PC-9 (cell line): Measurements from ENCODE around the gene PMPCA. TPM values are rescaled to one million over a fixed set of nuclear protein-coding genes. Genes with fewer than 3 reads are reported as not detected.

Experiments
- BruUV-seq: library from RNA; stranded (reverse); fragments of 400-500 nt; replicated peaks from 2 replicates; lab custom pipeline; 2021; lab: Mats Ljungman, UMichigan
- CTCF ChIA-PET: fragments of 300-600 bp; sonication (Branson Sonifier 250); formaldehyde crosslinking; loops from one replicate; lab custom pipeline; 2022; ENCODE audit warnings: antibody characterized with exemption; lab: Charles Lee
- POLR2A ChIA-PET: fragments of 300-600 bp; sonication (Branson Sonifier 250); formaldehyde crosslinking; loops from one replicate; lab custom pipeline; 2022; ENCODE audit warnings: antibody characterized with exemption; ENCODE audit not compliant: unreplicated experiment; lab: Charles Lee
- DNase-seq, 2 experiments: peaks; one replicate each; pipeline versions ENCODE4 v3.0.0 to v3.0.0-alpha.2; 2015 to 2022; ENCODE audit warnings: mixed read lengths in 1 of 2
- H2AFZ ChIP-seq: fragments of 200-600 bp; sonication (generic); 2 replicates; pipeline ENCODE4 v1.8.1; 2017; ENCODE audit warnings: antibody characterized with exemption
- H3F3A ChIP-seq: fragments of 200-600 bp; sonication (generic); 2 replicates; pipeline ENCODE4 v1.8.1; 2017; ENCODE audit warnings: antibody characterized with exemption, mild to moderate bottlenecking, low read depth; ENCODE audit not compliant: insufficient read depth
- H3K27ac ChIP-seq: fragments of 200-600 bp; sonication (generic); 2 replicates; pipeline ENCODE4 v1.6.1; 2016; ENCODE audit warnings: mixed run types
- H3K27me3 ChIP-seq: fragments of 200-600 bp; sonication (generic); 2 replicates; pipeline ENCODE4 v1.6.1; 2016; ENCODE audit warnings: low read depth, mixed run types; ENCODE audit not compliant: insufficient read depth
- H3K36me3 ChIP-seq: fragments of 200-600 bp; sonication (generic); 2 replicates; pipeline ENCODE4 v1.6.1; 2016; ENCODE audit warnings: low read depth, mixed run types
- H3K4me1 ChIP-seq: fragments of 200-600 bp; sonication (generic); replicated peaks from 2 replicates; pipeline ENCODE4 v1.6.1; 2016; ENCODE audit warnings: mixed run types; ENCODE audit not compliant: insufficient read depth
- H3K4me2 ChIP-seq: fragments of 200-600 bp; sonication (generic); 2 replicates; pipeline ENCODE4 v1.6.1; 2017; ENCODE audit warnings: mixed run types
- H3K4me3 ChIP-seq: fragments of 200-600 bp; sonication (generic); 2 replicates; pipeline ENCODE4 v1.6.1; 2016; ENCODE audit warnings: mixed run types
- H3K79me2 ChIP-seq: fragments of 200-600 bp; sonication (generic); 2 replicates; pipeline ENCODE4 v1.6.1; 2017; ENCODE audit warnings: low read depth, mixed run types
- H3K9me2 ChIP-seq: fragments of 200-600 bp; sonication (generic); 2 replicates; pipeline ENCODE4 v1.8.1; 2017; ENCODE audit warnings: mild to moderate bottlenecking; ENCODE audit not compliant: insufficient read depth
- H3K9me3 ChIP-seq: fragments of 200-600 bp; sonication (generic); 2 replicates; pipeline ENCODE4 v1.8.1; 2016; ENCODE audit warnings: low read depth; ENCODE audit not compliant: insufficient read depth
- H4K20me1 ChIP-seq: fragments of 200-600 bp; sonication (generic); 2 replicates; pipeline ENCODE4 v1.8.1; 2017; ENCODE audit not compliant: insufficient read depth
- CTCF ChIP-seq: fragments of 200-600 bp; sonication (generic); conservative IDR thresholded peaks from 2 replicates; pipeline ENCODE4 v1.6.1; 2017; ENCODE audit warnings: mixed run types, antibody characterized with exemption, mild to moderate bottlenecking, moderate library complexity
- EZH2 ChIP-seq: fragments of 200-600 bp; sonication (generic); IDR thresholded peaks from 2 replicates; pipeline ENCODE4 v1.8.0; 2017; ENCODE audit warnings: antibody characterized with exemption, low read depth
- intact Hi-C: fragments of 100-400 bp; cut with micrococcal nuclease; formaldehyde crosslinking; loops from one replicate; pipeline ENCODE4 v1.10.0; 2022; ENCODE audit not compliant: unreplicated experiment
- total RNA-seq: library from RNA; stranded (reverse); gene quantifications from 2 replicates; pipeline ENCODE4 v1.2.3, GENCODE V29; 2021

PMPCA gene
- total RNA-seq, 1 experiment from 2014 or later, result 78.1 TPM

GRCh38 chr9:136412962-136413361, 2.5 kb downstream of the PMPCA start:
- Histone ChIP-seq H3K27me3 (no peaks in the 10 kb centered on the region), H3K79me2 (peaks cover 53% of the 10 kb centered on the region), H2AFZ (no peak overlapping the region), H3F3A (no peaks in the 10 kb centered on the region), H3K4me1 (peaks cover 17% of the 10 kb centered on the region; the same call in 1 of the 2 replicates), H3K4me2 (no peak overlapping the region), H3K9me2 (no peaks in the 10 kb centered on the region), H4K20me1 (peaks cover 23% of the 10 kb centered on the region), H3K36me3 (peaks cover 9% of the 10 kb centered on the region; the same call in 1 of the 2 replicates), H3K27ac (no peak overlapping the region), H3K4me3 (no peak overlapping the region), H3K9me3 (no peaks in the 10 kb centered on the region)
- TF ChIP-seq CTCF (no peak), EZH2 (no peak)
- ChIA-PET POLR2A (no interaction called here), CTCF (no interaction called here)
- intact Hi-C loops, result no loop called here
- BruUV-seq, result no TSS peak
- DNase-seq, result no peak

GRCh38 chr9:136416427-136416826, 6.0 kb downstream of the PMPCA start:
- H3K79me2 ChIP-seq, result peaks cover 24% of the 10 kb centered on the region
- peaks cover 7% of the 10 kb centered on the region; the same call in 1 of the 2 replicates for H3K4me1 ChIP-seq
- no peak overlapping the region for H2AFZ ChIP-seq
- H3K27me3 ChIP-seq, result no peaks in the 10 kb centered on the region
- BruUV-seq, result no TSS peak
- H3K27ac ChIP-seq, result no peak overlapping the region
- CTCF ChIA-PET, result no interaction called here
- no peak overlapping the region for H3K4me3 ChIP-seq
- no peak overlapping the region for H3K4me2 ChIP-seq
- peaks cover 19% of the 10 kb centered on the region for H4K20me1 ChIP-seq
- intact Hi-C loops, result no loop called here
- peaks cover 9% of the 10 kb centered on the region; the same call in 1 of the 2 replicates for H3K36me3 ChIP-seq
- TF ChIP-seq EZH2 (no peak), CTCF (no peak)
- no peaks in the 10 kb centered on the region for H3F3A ChIP-seq
- POLR2A ChIA-PET, result interaction anchor here (0.6 kb wide), 1 partner anchor 9 kb away, joined by 3 read pairs; no protein-coding TSS in a partner anchor
- H3K9me2 ChIP-seq, result no peaks in the 10 kb centered on the region
- H3K9me3 ChIP-seq, result no peaks in the 10 kb centered on the region
- DNase-seq, result no peak

- CTCF ChIA-PET, result no interaction called here
- DNase-seq, result no peak
- H3K36me3 ChIP-seq, result peaks cover 9% of the 10 kb centered on the region; the same call in 1 of the 2 replicates
- H2AFZ ChIP-seq, result no peak overlapping the region
- intact Hi-C loops, result no loop called here
- H3K79me2 ChIP-seq, result peaks cover 19% of the 10 kb centered on the region
- no peaks in the 10 kb centered on the region for H3K9me2 ChIP-seq
- H4K20me1 ChIP-seq, result peaks cover 14% of the 10 kb centered on the region
- H3K27me3 ChIP-seq, result no peaks in the 10 kb centered on the region
- no peaks in the 10 kb centered on the region for H3F3A ChIP-seq
- no TSS peak for BruUV-seq
- POLR2A ChIA-PET, result interaction anchor here (0.6 kb wide), 1 partner anchor 9 kb away, joined by 3 read pairs; no protein-coding TSS in a partner anchor
- no peak overlapping the region for H3K4me2 ChIP-seq
- peaks cover 3% of the 10 kb centered on the region; the same call in 1 of the 2 replicates for H3K4me1 ChIP-seq
- H3K27ac ChIP-seq, result no peak overlapping the region
- H3K4me3 ChIP-seq, result no peak overlapping the region
- no peaks in the 10 kb centered on the region for H3K9me3 ChIP-seq
- TF ChIP-seq EZH2, result no peak
- TF ChIP-seq CTCF, result no peak
Observed at GRCh38 chr9:136416914-136417313, 6.5 kb downstream of the PMPCA start.
